ENCODE results near the gene E2F2.

DNA sequence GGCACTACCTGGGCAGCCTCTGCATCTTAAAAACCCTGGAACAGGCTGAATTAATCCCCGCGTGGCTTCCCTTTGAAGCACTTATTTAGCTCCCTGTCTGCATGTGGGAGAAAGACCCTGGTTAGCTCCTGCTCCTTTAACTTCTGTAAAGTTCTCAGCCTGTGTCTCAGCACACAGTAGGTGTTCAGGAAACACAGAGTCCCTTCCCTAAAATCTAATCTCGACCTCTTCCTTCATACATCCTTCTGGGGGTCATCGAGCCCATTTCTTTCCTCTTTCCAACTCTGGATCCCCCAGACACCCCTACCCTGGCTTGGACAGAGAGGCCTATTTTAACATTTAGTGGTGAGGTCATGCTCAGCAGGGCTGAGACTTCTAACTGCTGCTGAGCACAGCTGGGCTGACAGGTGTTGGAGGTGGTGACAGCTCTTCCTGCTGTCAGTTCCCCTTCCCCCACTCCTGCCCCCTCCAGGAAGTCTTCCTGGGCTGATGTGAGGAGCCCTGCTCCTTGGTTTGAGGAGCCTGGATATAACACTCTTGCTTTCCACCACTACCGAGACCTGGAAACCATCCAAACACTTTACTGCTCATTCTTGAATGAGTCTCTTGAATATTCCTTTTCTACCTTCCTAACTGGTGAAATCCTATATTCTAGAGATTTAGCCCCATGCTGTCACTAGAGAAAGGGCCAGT is 5.3 kb downstream of the E2F2 start:
- TF ChIP-seq ZNF274 (IDR thresholded peaks at IDR 0.05; ENCODE audit: low read length) (no peak), ZNF274 (tag by site-specific recombination; IDR thresholded peaks at IDR 0.05; ENCODE audit: borderline replicate concordance) (no peak), YY1 (tag by site-specific recombination; IDR thresholded peaks at IDR 0.05) (no peak), ZNF350 (tag by site-specific recombination; IDR thresholded peaks at IDR 0.05) (no peak), TCF7L2 (IDR thresholded peaks at IDR 0.05; ENCODE audit: borderline replicate concordance, low read depth, low read length) (no peak), ZEB2 (tag by site-specific recombination; IDR thresholded peaks at IDR 0.05) (no peak), ZBTB17 (tag by site-specific recombination; IDR thresholded peaks at IDR 0.05) (no peak), HOXC10 (CRISPR knock-in tag; IDR thresholded peaks at IDR 0.05) (no peak), ZNF239 (tag by site-specific recombination; IDR thresholded peaks at IDR 0.05) (no peak), ZNF837 (tag by site-specific recombination; IDR thresholded peaks at IDR 0.05) (no peak)
- TF ChIP-seq, protein P1, sequence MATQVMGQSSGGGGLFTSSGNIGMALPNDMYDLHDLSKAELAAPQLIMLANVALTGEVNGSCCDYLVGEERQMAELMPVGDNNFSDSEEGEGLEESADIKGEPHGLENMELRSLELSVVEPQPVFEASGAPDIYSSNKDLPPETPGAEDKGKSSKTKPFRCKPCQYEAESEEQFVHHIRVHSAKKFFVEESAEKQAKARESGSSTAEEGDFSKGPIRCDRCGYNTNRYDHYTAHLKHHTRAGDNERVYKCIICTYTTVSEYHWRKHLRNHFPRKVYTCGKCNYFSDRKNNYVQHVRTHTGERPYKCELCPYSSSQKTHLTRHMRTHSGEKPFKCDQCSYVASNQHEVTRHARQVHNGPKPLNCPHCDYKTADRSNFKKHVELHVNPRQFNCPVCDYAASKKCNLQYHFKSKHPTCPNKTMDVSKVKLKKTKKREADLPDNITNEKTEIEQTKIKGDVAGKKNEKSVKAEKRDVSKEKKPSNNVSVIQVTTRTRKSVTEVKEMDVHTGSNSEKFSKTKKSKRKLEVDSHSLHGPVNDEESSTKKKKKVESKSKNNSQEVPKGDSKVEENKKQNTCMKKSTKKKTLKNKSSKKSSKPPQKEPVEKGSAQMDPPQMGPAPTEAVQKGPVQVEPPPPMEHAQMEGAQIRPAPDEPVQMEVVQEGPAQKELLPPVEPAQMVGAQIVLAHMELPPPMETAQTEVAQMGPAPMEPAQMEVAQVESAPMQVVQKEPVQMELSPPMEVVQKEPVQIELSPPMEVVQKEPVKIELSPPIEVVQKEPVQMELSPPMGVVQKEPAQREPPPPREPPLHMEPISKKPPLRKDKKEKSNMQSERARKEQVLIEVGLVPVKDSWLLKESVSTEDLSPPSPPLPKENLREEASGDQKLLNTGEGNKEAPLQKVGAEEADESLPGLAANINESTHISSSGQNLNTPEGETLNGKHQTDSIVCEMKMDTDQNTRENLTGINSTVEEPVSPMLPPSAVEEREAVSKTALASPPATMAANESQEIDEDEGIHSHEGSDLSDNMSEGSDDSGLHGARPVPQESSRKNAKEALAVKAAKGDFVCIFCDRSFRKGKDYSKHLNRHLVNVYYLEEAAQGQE (tag by site-specific recombination; IDR thresholded peaks at IDR 0.05): no peak
- TF ChIP-seq, protein P2, sequence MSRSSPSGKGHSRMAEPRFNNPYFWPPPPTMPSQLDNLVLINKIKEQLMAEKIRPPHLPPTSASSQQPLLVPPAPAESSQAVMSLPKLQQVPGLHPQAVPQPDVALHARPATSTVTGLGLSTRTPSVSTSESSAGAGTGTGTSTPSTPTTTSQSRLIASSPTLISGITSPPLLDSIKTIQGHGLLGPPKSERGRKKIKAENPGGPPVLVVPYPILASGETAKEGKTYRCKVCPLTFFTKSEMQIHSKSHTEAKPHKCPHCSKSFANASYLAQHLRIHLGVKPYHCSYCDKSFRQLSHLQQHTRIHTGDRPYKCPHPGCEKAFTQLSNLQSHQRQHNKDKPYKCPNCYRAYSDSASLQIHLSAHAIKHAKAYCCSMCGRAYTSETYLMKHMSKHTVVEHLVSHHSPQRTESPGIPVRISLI (tag by site-specific recombination; IDR thresholded peaks at IDR 0.05): no peak
- TF ChIP-seq, protein P3, sequence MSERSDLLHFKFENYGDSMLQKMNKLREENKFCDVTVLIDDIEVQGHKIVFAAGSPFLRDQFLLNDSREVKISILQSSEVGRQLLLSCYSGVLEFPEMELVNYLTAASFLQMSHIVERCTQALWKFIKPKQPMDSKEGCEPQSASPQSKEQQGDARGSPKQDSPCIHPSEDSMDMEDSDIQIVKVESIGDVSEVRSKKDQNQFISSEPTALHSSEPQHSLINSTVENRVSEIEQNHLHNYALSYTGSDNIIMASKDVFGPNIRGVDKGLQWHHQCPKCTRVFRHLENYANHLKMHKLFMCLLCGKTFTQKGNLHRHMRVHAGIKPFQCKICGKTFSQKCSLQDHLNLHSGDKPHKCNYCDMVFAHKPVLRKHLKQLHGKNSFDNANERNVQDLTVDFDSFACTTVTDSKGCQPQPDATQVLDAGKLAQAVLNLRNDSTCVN (tag by site-specific recombination; optimal IDR thresholded peaks at IDR 0.05): no peak
- TF ChIP-seq, protein P4, sequence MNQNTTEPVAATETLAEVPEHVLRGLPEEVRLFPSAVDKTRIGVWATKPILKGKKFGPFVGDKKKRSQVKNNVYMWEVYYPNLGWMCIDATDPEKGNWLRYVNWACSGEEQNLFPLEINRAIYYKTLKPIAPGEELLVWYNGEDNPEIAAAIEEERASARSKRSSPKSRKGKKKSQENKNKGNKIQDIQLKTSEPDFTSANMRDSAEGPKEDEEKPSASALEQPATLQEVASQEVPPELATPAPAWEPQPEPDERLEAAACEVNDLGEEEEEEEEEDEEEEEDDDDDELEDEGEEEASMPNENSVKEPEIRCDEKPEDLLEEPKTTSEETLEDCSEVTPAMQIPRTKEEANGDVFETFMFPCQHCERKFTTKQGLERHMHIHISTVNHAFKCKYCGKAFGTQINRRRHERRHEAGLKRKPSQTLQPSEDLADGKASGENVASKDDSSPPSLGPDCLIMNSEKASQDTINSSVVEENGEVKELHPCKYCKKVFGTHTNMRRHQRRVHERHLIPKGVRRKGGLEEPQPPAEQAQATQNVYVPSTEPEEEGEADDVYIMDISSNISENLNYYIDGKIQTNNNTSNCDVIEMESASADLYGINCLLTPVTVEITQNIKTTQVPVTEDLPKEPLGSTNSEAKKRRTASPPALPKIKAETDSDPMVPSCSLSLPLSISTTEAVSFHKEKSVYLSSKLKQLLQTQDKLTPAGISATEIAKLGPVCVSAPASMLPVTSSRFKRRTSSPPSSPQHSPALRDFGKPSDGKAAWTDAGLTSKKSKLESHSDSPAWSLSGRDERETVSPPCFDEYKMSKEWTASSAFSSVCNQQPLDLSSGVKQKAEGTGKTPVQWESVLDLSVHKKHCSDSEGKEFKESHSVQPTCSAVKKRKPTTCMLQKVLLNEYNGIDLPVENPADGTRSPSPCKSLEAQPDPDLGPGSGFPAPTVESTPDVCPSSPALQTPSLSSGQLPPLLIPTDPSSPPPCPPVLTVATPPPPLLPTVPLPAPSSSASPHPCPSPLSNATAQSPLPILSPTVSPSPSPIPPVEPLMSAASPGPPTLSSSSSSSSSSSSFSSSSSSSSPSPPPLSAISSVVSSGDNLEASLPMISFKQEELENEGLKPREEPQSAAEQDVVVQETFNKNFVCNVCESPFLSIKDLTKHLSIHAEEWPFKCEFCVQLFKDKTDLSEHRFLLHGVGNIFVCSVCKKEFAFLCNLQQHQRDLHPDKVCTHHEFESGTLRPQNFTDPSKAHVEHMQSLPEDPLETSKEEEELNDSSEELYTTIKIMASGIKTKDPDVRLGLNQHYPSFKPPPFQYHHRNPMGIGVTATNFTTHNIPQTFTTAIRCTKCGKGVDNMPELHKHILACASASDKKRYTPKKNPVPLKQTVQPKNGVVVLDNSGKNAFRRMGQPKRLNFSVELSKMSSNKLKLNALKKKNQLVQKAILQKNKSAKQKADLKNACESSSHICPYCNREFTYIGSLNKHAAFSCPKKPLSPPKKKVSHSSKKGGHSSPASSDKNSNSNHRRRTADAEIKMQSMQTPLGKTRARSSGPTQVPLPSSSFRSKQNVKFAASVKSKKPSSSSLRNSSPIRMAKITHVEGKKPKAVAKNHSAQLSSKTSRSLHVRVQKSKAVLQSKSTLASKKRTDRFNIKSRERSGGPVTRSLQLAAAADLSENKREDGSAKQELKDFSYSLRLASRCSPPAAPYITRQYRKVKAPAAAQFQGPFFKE (tag by site-specific recombination; IDR thresholded peaks at IDR 0.05; ENCODE audit: borderline replicate concordance): no peak
- TF ChIP-seq, protein P5, sequence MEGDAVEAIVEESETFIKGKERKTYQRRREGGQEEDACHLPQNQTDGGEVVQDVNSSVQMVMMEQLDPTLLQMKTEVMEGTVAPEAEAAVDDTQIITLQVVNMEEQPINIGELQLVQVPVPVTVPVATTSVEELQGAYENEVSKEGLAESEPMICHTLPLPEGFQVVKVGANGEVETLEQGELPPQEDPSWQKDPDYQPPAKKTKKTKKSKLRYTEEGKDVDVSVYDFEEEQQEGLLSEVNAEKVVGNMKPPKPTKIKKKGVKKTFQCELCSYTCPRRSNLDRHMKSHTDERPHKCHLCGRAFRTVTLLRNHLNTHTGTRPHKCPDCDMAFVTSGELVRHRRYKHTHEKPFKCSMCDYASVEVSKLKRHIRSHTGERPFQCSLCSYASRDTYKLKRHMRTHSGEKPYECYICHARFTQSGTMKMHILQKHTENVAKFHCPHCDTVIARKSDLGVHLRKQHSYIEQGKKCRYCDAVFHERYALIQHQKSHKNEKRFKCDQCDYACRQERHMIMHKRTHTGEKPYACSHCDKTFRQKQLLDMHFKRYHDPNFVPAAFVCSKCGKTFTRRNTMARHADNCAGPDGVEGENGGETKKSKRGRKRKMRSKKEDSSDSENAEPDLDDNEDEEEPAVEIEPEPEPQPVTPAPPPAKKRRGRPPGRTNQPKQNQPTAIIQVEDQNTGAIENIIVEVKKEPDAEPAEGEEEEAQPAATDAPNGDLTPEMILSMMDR (tag by site-specific recombination; IDR thresholded peaks at IDR 0.05): no peak
